Lower leg skin (tissue), 3 donors: ENCODE data around the gene SEPTIN8.

ENCODE experiments used
- POLR2A ChIP-seq, 2 donors: fragments of 450-650 bp; IDR thresholded peaks; one replicate each; pipeline ENCODE4 v1.6.1; 2016 to 2017; ENCODE audit warnings: antibody characterized with exemption in 2 of 2, mild to moderate bottlenecking in 1 of 2, moderate library complexity in 1 of 2
- TF ChIP-seq, protein P1 (sequence below), 3 donors: fragments of 450-650 bp; IDR thresholded peaks; one replicate each; pipeline ENCODE4 v1.5.1; 2016; ENCODE audit warnings: antibody characterized with exemption in 3 of 3, mild to moderate bottlenecking in 3 of 3, moderate library complexity in 2 of 3

- TF ChIP-seq, protein P1, sequence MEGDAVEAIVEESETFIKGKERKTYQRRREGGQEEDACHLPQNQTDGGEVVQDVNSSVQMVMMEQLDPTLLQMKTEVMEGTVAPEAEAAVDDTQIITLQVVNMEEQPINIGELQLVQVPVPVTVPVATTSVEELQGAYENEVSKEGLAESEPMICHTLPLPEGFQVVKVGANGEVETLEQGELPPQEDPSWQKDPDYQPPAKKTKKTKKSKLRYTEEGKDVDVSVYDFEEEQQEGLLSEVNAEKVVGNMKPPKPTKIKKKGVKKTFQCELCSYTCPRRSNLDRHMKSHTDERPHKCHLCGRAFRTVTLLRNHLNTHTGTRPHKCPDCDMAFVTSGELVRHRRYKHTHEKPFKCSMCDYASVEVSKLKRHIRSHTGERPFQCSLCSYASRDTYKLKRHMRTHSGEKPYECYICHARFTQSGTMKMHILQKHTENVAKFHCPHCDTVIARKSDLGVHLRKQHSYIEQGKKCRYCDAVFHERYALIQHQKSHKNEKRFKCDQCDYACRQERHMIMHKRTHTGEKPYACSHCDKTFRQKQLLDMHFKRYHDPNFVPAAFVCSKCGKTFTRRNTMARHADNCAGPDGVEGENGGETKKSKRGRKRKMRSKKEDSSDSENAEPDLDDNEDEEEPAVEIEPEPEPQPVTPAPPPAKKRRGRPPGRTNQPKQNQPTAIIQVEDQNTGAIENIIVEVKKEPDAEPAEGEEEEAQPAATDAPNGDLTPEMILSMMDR (IDR thresholded peaks at IDR 0.05): no peak
- no peak for TF ChIP-seq POLR2A (IDR thresholded peaks at IDR 0.05)
Observed at GRCh38 chr5:132799392-132799791, 22.4 kb upstream of the SEPTIN8 start.
